T-helper 2 cell treated with Interferon-gamma antibody and Interleukin-4, amounts not matched to agents 5 μg/mL and 100 μg/mL, for 36 hours (primary cell): ENCODE measurements around the gene JAG2.

Source experiments
- DNase-seq: peaks from one replicate; pipeline ENCODE4 v3.0.0; 2021; ENCODE audit warnings: low spot score
- H3K27ac Mint-ChIP-seq: one replicate; pipeline ENCODE4 v1.8.0; 2021; ENCODE audit warnings: mild to moderate bottlenecking, mixed read lengths
- H3K27me3 Mint-ChIP-seq: one replicate; pipeline ENCODE4 v1.8.0; 2021; ENCODE audit warnings: low read depth, mixed read lengths
- H3K36me3 Mint-ChIP-seq: one replicate; pipeline ENCODE4 v1.8.0; 2021; ENCODE audit warnings: low read depth, mixed read lengths
- H3K4me1 Mint-ChIP-seq: one replicate; pipeline ENCODE4 v1.8.0; 2021; ENCODE audit warnings: low read depth, mixed read lengths
- H3K4me3 Mint-ChIP-seq: one replicate; pipeline ENCODE4 v1.8.0; 2022; ENCODE audit warnings: mild to moderate bottlenecking, moderate library complexity, mixed read lengths
- H3K9me3 Mint-ChIP-seq: one replicate; pipeline ENCODE4 v1.8.0; 2021; ENCODE audit warnings: mixed read lengths

JAG2 gene

GRCh38 chr14:105094193-105094907 is 74.2 kb downstream of the JAG2 start:
- H3K27me3 Mint-ChIP-seq, result peaks cover 5% of the 10 kb centered on the region
- H3K9me3 Mint-ChIP-seq, result no peaks in the 10 kb centered on the region
- DNase-seq, result no peak
- H3K4me3 Mint-ChIP-seq, result peak overlapping the region; percentile 62
- H3K36me3 Mint-ChIP-seq, result no peaks in the 10 kb centered on the region
- H3K4me1 Mint-ChIP-seq, result peaks cover 10% of the 10 kb centered on the region
- no peak overlapping the region for H3K27ac Mint-ChIP-seq

- H3K36me3 Mint-ChIP-seq, result no peaks in the 10 kb centered on the region
- H3K9me3 Mint-ChIP-seq, result no peaks in the 10 kb centered on the region
- peak overlapping the region; percentile 62 for H3K4me3 Mint-ChIP-seq
- peak; percentile 81 for DNase-seq
- H3K27ac Mint-ChIP-seq, result no peak overlapping the region
- peaks cover 9% of the 10 kb centered on the region for H3K27me3 Mint-ChIP-seq
- H3K4me1 Mint-ChIP-seq, result peaks cover 10% of the 10 kb centered on the region
These were observed 75.0 kb downstream of the JAG2 start for GRCh38 chr14:105093431-105094192.

GRCh38 chr14:105093038-105093430 is 75.5 kb downstream of the JAG2 start:
- Mint-ChIP-seq H3K4me1 (peaks cover 10% of the 10 kb centered on the region), H3K27me3 (peaks cover 12% of the 10 kb centered on the region), H3K36me3 (no peaks in the 10 kb centered on the region), H3K27ac (peak overlapping the region; percentile 62), H3K9me3 (no peaks in the 10 kb centered on the region), H3K4me3 (peak overlapping the region; percentile 84)
- peak; percentile 70 for DNase-seq

- Mint-ChIP-seq H3K27me3 (peaks cover 15% of the 10 kb centered on the region), H3K36me3 (no peaks in the 10 kb centered on the region), H3K9me3 (no peaks in the 10 kb centered on the region), H3K4me3 (peak overlapping the region; percentile 84), H3K27ac (peak overlapping the region; percentile 12), H3K4me1 (peaks cover 10% of the 10 kb centered on the region)
- no peak for DNase-seq
These were observed 76.2 kb downstream of the JAG2 start for GRCh38 chr14:105092171-105093037.

GRCh38 chr14:105091517-105092170 is 76.9 kb downstream of the JAG2 start:
- no peak overlapping the region for H3K4me3 Mint-ChIP-seq
- no peaks in the 10 kb centered on the region for H3K9me3 Mint-ChIP-seq
- H3K36me3 Mint-ChIP-seq, result no peaks in the 10 kb centered on the region
- H3K27me3 Mint-ChIP-seq, result peaks cover 13% of the 10 kb centered on the region
- H3K27ac Mint-ChIP-seq, result no peak overlapping the region
- no peak for DNase-seq
- H3K4me1 Mint-ChIP-seq, result peaks cover 10% of the 10 kb centered on the region

GRCh38 chr14:105091054-105091516 is 77.5 kb downstream of the JAG2 start:
- Mint-ChIP-seq H3K4me3 (no peak overlapping the region), H3K4me1 (peaks cover 12% of the 10 kb centered on the region), H3K27ac (no peak overlapping the region), H3K27me3 (peaks cover 10% of the 10 kb centered on the region), H3K36me3 (no peaks in the 10 kb centered on the region), H3K9me3 (no peaks in the 10 kb centered on the region)
- no peak for DNase-seq
